ENCODE data around the gene L1CAM. TPM values are rescaled to one million over a fixed set of nuclear protein-coding genes. Genes with fewer than 3 reads are reported as not detected.

Gene L1CAM
- total RNA-seq, 1 donor from 2014 or later = 2.4 TPM

- no peak for DNase-seq
Observed at GRCh38 chrX:153862369-153863250, 23.4 kb downstream of the L1CAM start.

- no peak for DNase-seq
Observed at GRCh38 chrX:153861733-153862310, 24.2 kb downstream of the L1CAM start.

DNA sequence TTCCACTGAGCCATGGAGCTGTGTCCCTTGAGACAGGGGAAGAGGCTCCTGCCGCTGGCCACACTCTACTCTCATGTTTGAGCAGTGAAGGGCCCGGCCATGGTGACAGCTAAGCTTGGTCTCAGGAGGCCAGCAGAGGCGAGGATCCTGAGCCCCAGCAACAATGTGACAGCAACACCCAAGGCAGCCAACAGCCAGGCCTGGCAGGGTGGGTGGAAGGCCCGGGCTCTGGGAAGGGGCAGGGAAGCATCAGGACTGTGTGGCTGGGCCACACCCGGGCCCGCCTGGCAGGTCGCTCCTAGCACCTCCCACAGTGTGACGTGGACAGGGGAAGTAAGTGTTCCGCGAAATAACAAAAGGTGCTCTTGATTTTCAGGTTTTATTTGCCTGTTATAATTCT is 24.8 kb downstream of the L1CAM start:
- DNase-seq = no peak

DNA sequence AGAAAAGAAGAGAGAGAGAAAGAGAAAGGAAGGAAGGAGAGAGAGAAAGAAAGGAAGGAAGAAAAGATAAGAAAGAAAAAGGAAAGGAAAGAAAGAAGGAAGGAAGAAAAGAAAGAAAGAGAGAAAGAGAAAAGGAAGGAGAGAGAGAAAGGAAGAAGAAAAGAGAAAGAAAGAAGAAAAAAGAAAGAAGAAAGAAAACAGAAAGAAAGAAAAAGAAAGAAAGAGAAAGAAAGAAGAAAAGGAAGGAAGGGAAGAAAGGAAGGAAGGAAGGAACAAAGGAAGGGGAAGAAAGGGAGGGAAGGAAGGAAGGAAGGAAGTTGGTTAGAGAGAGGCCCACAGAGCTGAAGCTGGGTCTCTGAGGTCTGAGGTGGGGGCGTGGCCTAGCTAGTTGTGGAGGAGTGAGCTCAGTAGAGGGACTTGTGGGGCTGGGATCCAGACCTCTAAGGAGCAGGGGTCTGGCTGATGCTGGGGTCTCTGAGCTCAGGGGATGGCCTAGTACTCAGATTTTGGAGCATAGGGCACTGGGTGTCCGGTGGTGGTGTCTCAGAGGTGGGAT is 28.5 kb downstream of the L1CAM start:
- no peak for DNase-seq

DNA sequence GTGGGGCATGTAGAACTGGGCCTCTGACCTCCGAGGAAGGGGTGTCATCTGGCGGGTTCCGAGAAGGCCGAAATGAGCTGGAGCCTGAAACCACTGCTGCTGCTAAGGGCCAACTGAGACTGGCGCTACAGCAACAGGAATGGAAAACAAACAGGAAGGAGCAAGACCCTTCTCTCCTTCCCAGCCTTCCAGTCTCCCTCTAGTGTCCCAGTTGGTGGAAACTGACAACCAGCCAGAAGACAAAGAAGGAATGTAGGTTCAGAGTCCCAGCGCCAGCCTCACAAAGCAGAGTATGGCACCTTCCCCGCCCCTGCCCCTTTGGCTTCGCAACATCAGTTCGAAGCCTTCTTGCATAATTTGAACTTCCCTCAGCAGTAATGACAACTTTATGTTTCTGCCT is 31.3 kb downstream of the L1CAM start:
- no peak for DNase-seq

GRCh38 chrX:153853902-153854267 is 32.1 kb downstream of the L1CAM start:
- no peak for DNase-seq

GRCh38 chrX:153853180-153853901 is 32.6 kb downstream of the L1CAM start:
- DNase-seq = no peak

GRCh38 chrX:153851981-153852380 is 34.0 kb downstream of the L1CAM start:
- DNase-seq = peak; percentile 5

DNA sequence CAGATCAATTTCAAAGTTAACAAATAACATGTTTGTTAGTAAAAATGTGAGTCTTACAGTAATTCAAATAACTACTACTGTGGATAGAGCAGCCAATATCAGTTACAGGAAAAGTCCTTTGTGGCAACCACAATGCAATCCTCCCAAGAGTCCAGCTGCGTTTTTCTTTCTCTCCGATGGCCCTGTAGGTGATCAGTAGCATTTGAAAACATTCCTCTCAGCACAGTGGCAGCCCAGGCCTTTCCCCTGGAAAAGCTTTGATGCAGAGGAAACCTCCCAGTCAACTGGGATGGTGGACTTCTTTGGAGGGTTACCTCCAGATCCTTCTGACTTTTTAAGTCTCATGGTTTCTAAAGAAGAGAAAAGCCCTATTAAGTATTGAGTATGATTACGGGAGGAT is 37.6 kb downstream of the L1CAM start:
- no peak for DNase-seq

GRCh38 chrX:153845842-153846241 is 40.1 kb downstream of the L1CAM start:
- DNase-seq = no peak

DNA sequence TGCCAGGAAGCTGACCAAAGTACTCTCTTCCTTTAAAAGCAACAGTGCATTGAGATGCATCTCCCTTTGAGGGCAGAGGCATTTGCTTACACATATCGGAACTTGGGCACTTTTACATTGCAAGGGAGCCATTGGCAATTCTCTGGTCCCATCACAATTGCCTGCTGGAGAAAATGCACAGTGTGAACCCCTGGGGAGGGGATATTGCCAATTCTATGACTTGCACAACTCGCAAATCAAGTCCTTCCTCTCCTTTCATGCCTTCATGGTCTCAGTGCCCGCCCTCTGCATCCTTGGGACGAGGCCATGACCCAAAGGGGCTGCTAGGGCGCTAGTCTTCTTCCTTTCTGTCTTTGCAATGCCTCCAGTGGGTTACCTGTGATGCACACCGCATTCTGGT is 40.8 kb downstream of the L1CAM start:
- no peak for DNase-seq

DNA sequence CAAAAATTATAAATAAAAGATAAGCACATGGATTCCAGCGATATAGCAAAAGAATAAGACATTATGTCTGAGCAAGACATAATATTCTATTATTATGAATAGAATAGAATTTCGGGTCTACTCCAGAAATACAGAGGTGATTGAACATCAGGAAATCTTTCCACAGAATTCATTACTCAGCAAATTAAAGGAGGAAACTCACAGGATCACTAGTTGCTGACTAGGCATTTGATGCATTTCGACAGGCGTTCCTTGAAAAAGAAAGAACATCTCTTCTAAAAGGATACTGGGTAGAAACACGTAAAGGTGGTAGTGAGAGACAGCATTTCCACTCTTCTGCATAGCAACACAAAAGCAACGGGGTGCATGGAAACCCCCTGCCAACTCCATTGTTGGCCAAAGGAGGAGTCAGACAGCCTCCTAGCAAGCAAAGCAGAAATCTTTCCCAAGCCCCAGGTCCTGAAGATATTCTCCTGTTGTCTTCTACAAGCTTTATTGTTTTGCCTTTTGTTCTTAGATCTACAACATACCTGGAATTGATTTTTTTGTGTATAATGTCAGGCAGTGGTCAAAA is 41.4 kb downstream of the L1CAM start:
- no peak for DNase-seq

DNA sequence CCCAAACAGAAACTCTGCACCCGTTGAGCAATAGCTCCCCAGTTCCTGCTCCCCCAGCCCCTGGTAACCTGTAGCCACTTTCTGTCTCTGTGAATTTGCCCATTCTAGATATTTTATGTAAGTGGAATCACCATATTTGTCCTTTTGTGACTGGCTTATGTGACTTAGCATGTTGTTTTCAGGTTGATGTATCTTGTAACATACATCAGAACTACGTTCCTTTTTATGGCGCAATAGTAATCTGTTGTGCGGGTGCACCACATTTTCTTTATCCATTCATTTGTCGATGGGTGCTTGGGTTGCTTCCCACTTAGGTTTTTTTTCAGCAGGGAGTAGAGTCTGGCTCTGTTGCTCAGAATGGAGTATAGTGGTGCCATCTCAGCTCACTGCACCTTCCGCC is 49.1 kb downstream of the L1CAM start:
- no peak for DNase-seq

GRCh38 chrX:153832728-153833127 is 53.2 kb downstream of the L1CAM start:
- no peak for DNase-seq

- no peak for DNase-seq
Observed at GRCh38 chrX:153831429-153832150, 54.4 kb downstream of the L1CAM start.

DNA sequence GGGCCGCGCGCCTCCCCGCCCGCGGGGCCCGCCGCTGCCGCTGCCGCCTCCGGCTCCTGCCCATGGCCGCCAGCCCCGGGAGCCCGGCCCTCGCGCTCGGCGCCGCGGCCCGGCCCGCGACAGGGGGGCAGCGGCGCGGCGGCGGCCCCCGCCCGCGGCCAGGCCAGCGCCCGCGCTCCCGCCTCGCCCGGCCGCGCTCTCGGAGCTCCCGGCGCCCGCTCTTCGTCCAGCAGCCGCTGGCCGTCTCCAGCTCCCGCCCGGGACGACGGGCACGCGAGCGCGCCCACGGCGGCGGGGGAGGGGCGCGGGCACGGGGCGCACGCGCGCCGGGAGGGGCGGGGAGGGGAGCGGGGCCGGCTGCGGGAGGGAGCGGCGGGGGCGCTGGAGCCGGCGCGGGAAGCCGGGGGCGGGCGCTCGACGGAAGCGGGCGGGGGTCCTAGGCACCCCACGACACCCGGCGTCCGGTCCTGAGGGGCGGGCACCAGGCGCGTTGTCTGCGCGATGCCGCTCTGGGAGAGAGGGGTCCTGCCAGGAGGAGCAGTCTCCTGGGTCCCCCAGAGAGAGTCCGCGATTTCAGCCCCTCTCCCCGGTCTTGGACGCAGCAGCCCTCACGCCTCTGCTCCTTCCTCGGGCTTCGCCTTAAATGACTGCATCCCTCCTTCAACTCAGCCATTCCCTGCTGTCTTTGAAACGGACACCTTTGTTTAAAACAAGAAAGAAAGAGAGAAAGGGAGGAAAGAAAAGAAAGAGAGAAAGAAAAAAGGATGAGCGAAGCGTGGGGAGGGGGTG is 55.1 kb downstream of the L1CAM start:
- no peak for DNase-seq

GRCh38 chrX:153829799-153830639 is 56.0 kb downstream of the L1CAM start, which contains the start of gene PDZD4:
Gene PDZD4, minus strand, starts transcription at chrX:153830544. Its CDS starts 246 bp downstream, at chrX:153830298.
- no peak for DNase-seq

DNA sequence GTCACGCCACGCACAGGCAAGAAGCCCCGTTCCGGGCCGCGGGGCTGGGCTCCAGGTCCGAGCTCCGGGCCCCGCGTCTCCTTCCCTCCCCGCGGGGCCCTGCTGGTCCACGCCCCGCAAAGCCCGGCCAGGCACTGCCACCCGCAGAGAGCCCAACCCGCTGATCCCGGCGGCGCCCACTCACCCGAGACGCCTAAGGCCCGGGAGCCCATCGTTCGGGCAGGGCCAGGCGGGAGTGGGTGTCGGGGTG is 56.5 kb downstream of the L1CAM start:
- DNase-seq = no peak

DNA sequence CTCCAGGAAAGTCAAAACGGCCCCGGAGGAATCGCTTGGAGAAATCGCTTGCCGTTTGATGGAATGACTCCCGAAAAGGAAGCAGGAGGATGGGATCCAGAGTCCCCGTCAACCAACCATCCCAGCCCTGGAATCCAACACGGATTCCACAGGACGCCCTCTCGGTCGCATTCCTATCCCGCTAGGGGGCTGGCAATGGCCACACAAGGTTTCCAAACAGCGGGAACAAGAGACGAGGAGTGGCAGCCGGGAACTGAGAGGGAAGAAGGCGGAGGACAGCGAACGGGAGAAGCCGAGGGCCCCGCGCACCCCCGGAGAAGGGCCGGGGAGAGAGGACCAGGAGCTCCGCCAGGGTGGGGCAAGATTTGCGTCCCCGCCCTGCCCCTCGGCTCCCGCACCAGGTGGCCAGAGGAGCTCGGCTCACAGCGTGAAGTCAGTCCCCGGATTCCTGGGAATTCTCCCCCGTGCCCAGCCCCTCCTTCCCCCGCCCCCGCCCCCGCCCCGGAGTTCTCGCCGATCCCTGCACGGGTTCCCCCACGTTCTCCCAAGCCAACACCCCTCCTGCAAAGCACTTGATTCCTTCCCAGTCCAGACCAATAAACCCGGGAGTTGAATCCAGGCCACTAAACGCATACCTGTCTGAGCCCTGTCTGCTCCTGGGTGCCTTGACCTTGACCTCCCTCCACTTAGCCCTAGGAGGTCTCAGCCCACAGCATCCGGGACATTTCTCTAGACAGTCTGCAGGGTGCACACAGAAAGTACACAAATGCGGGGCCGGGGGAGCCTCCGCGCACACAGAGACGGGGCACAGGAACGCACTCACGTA is 57.0 kb downstream of the L1CAM start:
- DNase-seq = no peak

DNA sequence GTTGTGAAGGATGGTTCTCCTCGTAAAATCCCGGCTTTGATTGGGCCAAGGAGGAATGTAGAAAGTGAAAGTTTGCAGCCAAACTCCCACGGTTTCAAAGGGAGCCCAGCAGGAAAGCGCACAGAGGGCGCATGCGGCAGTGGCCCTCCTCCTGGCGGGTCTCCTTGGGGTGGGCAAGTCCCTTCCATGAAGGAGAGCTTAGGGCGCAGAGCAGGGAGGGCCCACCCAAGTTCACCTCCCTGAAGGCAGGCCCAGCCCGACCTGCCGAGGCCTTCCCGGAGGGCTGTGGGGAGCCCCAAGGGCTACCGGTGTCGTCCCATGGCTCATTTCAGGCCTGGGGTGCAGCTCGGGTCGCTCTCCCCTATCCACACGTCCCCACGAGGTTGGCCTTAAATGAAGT is 57.7 kb downstream of the L1CAM start:
- DNase-seq = no peak
